SHP77 treated with DMSO at 0.1 percent for 48 hours (cell line): Measurements from ENCODE around the gene TNFRSF19.
"Not testable (repeated sequence)": the region's sequence is repeated elsewhere in the genome, so short reads cannot be mapped to it uniquely, and the experiment has no call there.

Source experiments
- DNase-seq: peaks from one replicate; lab custom pipeline; 2025; lab: John Stamatoyannopoulos, UW

Gene TNFRSF19, protein sequence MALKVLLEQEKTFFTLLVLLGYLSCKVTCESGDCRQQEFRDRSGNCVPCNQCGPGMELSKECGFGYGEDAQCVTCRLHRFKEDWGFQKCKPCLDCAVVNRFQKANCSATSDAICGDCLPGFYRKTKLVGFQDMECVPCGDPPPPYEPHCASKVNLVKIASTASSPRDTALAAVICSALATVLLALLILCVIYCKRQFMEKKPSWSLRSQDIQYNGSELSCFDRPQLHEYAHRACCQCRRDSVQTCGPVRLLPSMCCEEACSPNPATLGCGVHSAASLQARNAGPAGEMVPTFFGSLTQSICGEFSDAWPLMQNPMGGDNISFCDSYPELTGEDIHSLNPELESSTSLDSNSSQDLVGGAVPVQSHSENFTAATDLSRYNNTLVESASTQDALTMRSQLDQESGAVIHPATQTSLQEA

DNA sequence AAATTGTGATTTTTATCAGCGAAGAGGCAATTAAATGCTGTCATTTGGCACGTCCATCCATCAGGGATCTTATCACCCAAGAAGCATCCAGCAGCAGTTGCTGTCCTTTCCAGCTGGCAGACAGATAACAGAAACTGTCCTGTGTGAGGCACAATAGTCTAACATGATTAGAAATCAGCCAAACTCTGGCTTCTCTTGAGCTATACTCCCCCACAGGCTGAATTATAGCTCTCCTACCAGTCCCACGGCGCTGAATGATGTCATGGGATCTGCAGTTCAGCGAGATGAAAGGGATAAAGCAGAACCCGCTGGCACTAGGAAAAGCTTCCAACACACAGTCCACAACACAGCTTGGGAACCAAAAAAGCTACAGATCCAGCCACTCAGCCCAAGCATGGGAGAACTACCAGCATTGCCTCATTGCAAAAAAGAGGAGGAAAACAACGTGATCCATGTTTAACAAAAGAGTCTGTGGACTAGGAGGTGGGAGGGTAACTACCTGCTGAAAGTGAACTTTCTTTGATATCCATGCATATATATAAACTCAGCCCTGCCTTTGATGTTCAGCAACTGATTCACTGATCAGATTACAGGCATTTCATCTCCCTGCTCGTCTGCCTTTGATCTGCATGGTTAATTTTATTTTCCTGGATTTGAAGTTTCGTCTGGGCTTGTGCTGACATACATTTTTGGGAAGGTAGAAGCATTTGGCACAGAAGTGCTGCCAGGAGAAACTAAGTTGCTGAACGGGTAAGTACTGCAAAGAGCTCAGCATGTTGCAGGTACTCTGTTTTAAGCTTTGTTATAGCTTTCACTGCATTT is at the start of gene TNFRSF19:
TSS of gene TNFRSF19 (plus strand) at position 314 of the 822 bp plus-strand sequence. CDS start 19,772 bp downstream, outside the sequence.
- DNase-seq: peak; percentile 54

DNA sequence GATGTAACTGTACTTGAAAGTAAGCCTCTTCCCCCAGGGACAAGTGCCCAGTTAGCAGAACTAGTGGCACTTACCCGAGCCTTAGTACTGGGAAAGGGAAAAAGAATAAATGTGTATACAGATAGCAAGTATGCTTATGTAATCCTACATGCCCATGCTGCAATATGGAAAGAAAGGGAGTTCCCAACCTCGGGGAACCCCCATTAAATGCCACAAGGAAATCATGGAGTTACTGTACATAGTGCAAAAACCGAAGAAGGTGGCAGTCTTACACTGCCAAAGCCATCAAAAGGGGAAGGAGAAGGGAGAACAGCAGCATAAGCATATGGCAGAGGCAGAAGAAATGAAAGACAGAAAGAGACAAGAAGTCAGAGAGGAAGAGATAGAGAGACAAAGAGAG is 40.3 kb upstream of the TNFRSF19 start:
- not testable (repeated sequence) for DNase-seq

DNA sequence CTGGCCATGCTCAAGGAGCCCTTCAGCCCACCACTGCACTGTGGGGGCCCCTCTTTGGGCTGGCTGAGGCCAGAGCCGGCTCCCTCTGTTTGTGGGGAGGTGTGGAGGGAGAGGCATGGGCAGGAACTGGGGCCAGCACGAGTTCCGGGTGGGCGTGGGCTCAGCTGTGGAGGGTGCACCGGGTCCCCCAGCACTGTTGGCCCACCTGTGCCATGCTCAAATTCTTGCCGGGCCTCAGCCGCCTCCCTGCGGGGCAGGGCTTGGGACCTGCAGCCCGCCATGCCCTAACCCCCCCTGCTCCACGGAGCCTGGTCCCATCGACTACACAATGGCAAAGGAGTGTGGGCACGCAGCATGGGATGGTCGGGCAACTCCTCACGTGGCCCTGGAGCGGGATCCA is 38.8 kb upstream of the TNFRSF19 start:
- DNase-seq: no peak

DNA sequence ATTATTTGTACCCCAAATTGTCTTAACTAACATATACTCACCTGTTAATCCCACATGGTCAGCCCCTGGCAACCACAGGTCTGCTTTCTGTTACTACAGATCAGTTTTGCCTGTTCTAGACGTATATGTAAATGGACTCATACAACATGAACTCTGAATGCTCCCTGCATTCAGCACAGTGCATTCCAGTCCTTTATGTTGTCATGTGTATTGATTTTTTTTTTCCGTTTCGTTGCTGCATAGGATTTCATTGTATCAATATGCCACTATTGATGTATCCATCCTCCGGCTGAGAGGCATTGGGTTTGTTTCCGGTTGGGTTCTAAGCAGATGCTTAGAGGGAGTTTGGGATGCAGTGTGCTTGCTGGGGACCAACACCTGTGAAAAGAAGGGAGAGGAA is 36.1 kb upstream of the TNFRSF19 start:
- no peak for DNase-seq

DNA sequence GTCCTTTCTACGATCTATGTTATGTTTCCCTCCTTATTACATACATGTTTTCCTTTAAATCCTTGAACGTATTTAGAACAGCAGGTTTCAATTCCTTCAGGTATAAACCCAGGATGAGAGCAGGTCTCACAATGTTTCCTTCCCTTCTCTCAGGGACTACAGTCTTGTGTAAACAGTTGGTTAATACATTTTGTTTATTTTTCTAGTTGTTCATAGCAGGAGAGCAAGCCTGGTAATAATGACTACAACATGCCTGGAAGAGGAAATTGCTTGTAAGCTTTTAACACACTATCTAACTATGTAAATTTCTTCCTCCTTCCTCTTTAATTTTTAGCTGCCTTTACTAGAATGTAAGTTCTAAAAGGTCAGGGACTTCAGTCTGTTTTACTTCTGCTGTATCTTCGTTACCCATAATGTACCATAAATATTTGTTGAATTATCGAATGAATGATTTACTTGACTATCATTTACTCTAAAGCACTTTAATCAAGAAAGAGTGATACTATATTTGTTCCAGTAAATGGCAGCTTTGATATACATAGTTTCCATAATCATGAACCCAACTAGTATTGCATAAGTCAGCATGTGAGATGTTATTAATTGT is 28.9 kb upstream of the TNFRSF19 start:
- DNase-seq: no peak

DNA sequence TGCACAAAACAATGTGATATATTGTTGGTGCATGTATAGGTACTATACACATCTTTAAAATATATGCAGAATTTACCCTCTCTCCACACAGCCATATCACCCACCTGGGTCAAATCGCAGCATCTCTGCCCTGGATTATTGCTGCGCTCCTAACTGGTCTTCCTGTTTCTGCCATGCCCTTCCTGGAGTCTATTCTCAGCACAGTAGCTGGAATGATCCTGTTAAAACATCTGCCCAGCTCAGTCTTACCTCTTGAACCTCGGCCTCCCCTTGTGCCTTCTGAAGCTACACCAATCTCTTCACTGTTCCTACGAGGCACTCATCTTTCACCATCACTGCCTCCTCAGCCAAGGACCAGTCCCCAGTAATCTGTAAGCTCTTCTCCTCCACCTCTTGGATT is 25.5 kb upstream of the TNFRSF19 start:
- no peak for DNase-seq

DNA sequence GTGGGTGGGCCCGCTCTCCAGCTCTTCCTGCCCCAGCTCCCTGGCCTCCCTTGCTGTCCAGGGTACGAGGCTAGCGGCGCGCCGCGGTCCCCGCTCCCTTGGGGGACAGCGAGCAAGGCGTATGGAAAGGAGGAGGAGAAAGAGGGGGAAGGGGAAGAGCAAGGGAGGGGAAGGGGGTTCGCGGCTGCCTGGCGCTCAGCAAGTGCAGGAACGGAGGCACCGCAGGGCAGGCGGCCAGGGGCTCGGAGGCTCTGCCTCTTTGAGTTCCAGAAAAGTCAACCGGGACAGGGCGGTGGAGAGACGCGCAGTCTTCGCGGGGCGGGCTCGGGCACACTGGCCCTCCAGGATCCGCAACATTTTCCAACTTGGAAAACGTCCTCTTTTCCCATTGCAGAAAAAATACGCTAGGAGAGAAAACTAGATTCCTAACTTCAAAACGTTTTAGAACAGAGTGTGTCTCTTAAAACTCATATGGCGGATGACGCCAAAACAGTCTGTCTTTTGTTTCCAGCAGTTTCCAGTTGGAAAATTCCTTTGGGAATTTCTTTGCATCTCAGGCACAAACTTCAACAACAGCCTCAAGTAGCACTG is 23.1 kb upstream of the TNFRSF19 start:
- DNase-seq: no peak

DNA sequence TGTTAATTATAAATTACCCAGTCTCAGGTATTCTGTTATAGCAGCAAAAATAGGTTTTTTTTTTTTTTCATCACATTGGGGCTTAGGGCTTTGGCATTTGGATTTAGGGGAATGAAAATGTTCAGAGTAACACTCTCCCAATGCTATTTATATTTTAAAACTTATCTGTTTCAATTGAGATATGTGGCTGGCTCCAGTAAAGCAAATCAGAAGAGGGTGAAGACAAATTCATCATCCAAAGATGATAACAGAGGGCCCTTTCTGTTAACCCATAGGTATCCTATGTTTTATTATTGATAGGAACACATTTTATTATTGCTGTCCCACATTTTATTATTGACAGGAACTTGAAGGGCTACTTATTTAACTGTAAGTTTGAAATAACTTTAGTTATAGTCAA is 20.5 kb upstream of the TNFRSF19 start:
- no peak for DNase-seq

DNA sequence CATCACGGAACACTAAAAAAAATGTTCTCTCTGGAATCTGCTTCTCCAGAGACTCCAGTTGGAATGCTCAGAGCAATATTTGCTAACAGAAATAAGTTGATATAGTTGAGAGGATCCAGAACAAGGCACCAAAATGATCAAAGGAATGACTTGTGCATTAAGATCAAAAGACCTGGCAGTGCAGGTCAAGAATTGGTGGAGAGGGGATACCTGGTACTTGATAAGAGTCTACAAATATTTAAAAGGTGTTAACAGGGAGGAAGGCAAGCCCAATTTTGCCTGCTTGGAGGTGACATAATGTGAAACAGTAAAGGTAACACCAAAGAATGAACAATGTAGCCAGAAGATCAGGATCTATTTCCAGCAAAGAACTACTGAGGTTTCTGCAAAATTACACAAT is 20.0 kb upstream of the TNFRSF19 start:
- no peak for DNase-seq

DNA sequence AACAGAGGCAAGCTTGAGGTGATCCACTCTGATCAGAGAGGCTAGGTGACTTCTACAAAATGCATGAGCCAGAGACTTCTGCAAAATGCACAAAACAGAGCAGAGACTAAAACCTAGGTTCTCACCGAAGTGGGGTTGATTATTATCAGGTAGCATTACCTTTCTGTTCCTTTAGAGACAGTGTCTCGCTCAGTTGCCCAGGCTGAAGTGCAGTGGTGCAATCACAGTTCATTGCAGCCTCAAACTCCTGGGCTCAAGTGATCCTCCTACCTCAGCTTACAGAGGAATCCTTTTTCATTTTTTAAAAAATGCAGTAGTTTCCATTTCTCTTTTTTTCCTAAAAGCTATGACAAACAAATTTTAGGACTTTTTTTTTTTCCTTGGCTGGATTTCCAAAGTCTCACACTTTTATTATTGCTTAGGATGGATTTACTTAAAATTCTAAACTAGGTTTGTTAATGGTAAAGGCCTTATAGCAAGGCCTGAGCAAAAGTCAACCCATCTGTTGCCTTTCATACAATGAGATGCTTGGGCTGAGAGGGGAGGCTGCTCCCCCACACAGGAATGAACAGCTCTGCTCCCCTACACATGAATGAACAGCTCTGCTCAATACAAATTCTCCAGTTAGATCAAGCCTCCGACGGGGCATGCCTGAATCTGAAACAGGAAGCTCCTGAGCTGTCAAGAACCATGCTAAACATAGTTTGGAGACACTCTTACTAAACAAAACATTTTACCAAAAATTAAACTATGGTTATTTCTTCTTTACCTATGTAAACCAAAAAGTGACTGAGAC is 18.8 kb upstream of the TNFRSF19 start:
- no peak for DNase-seq

DNA sequence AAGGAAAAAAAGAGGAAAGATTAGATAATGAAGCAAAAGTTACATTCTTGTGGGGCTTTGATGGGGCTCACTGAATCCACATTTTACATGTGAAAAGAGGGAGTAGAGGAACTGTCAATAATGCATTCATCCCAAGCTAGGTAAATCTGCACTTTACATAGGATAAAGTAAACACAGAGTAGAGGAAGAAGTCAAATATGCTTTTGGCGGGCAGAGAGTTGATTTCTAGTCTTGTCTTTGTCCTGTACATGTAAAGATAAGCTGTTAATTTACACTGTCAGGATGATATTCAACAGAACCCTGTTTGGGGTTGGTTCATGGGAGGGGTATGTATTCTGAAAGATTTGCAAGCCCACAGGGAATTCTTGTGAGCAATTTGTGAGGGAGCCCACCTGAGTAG is 18.0 kb upstream of the TNFRSF19 start:
- DNase-seq: no peak

DNA sequence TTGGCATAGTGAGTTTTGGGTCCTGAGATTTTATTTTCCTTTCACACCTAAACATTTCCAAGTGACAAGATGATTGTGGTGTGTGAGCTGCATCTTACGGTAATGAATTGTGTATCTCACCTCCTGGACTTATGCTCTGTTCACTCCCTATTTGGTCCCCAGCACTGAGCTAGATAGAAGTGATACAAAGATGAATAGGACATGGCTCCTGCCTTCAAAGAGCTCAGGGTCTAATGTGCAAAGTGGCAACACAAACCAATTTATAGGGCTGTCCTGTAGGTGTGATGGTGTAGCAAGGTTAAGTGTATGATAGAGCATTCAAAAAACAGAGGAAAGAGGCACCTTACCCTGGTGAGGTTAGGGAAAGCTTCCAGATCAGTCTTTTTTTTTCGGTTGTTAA is 17.6 kb upstream of the TNFRSF19 start:
- DNase-seq: no peak

DNA sequence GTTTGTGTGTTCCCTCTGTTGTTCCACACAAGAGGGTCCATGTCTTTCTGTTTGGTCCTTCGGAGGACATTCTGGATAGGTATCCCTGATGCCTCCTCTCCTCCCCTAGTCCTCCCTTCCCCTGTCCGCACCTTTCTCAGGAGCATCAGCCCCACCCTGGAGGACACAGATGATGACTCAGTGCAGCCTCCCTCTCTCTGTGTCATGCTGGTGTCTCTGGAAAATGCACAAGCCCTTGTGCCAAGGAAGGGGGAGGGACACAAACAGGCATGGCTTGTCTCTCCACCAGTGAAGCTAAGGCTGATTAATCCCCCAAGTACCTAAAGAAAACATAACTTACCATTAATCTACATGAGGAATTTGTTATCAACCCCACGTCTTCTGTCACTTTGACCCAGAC is 16.2 kb upstream of the TNFRSF19 start:
- DNase-seq: no peak

DNA sequence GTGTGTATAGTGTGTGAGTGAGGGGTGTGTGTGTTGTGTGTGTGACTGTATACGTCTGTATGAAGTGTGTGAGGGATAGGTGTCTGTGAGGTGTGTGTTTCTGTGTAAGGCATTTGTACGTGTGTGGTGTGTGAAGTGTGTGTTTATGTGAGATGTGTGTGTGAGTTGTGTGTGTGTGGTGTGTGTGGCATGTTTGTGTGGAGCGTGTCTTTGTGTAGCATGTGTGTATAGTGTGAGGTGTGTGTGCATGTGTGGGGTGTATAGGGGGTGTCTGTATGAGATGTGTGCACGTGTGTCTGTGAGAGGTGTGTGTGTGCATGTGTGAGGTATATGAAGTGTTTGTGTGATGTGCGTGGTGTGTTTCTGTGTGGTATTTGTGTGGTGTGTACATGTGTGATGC is 13.2 kb upstream of the TNFRSF19 start:
- DNase-seq: no peak

DNA sequence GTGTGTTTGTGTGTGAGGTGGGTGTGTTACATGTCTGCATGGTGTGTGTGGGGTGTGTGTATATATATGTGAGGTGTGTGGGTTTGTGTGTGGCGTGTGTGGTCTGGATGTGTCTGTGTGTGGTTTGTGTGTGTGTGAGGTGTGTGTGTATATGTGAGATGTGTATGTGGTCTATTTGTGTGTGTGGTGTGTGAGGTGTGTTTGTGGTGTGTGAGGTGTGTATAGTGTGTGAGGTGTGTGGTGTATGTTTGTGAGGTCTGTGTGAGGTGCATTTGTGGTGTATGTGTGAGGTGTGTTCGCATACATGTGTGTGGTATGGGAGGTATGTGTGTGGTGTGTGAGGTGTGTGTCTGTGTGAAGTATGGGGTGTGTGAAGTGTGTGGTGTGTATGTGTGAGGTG is 12.5 kb upstream of the TNFRSF19 start:
- DNase-seq: no peak

DNA sequence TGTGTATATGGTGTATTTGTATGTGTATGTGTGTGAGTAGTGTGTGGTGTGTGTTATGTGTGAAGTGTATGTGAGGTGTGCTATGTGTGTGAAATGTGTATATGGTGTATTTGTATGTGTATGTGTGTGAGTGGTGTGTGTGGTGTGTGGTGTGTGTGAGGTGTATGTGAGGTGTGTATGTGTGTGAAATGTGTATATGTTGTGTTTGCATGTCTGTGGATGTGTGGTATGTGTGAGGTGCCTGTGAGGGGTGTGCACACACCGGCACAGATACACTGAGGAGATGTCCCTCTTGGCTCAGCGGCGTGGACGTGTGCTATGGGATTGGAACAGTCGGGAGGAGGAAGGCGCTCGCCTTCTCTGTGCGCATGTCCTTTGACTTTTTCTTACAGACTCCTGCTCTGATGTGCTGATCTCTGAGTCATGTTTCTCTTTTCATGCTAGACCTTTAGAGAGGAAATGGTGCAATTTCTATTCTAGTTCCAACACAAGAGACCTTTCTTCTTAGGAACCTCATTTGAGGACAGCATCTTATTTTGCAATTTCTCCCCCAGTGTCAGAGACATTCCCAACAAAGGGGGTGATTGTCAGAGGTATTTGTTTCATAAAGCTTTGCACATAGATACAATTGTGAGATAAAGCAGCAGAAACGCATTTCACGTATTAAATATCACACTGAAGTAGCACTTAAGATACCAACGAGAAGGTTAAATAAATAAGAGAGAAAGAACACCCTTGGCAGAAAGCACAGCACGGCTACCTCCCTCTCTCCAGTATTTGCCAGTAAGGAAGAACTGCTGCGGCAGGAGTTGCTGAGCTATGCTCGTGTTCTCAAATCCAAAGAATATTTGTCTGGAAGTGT is 11.3 kb upstream of the TNFRSF19 start:
- DNase-seq: peak; percentile 49

DNA sequence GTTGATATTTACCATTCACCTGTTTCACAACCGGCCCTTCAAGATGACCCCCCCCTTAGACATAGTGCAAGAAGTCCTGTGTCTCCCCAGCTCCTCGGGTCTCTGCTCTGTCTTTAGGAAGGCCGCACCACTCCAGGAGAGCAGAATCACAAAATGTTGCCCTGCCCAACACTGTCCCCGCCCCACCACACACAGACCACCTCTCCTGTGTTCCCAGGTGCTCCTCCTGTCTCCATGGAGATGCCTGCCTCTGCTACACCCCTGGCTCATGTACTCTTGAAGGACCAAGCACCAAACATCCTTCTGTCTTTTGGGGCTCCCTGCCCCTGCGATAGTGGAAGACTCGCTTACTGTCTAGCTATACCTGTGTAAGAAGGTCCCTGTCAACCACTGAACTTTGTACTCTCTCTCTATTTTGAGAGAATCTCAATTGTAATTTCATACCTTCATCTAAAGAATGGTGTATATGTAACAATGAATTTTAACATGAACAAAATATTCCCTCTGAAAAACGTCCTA is 9.6 kb upstream of the TNFRSF19 start:
- DNase-seq: no peak

DNA sequence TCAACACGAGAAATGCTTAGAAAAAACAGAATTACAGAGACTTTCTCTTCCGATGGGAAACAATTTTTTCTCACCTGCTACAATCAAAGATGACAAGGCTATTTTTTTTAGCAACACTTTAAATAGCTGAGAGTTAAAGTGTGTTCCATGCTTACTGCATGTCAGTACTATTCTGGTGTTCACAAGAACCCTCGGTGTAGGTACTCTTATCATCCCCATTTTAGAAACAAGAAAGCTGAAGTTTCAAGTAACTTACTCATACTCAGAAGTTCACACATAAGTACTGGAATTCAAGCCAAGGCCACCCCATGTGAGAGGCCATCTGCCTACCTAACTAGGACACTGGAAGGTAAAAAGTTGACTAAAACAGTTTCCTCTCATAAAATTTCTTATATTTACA is 9.0 kb upstream of the TNFRSF19 start:
- no peak for DNase-seq

DNA sequence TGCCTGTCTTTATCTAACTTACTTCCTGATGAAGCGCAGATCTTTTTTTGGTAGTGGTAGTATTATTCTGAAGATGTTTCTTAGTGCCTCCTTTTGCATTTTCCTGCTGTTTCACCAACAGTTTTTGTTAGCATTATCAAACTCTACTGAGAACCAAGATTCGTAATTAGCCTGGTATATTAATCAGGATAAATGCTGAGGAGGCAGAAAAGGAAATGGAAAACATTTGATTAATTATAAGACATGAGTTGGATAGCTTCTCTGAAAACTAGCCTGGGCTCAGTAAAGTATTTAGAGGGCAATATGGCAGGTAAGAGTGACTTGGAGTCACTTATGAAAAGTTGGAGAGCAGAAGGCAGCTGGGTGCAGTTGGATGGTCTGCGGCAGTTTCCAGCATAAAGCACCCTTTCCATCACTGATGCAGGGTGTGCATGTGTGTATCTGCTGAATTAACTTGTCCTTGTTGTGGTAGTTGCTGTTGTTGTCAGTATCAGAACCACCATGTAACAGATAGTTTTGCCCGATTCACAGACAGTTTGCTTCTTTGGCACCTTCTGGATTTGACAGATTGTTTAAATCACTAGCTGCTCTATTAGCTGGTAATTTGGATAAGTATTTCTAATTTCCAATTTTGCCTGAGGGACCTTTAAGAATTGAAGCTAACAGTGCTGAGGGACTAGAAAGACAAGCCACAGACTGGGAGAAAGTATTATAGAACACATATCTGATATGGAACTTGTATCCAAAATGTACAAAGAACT is 6.9 kb upstream of the TNFRSF19 start:
- DNase-seq: no peak
